GM19023 (cell line): ENCODE results near the gene RAB20.
A peak's percentile ranks its signal among the peaks of the same experiment; 100 is the strongest.
"Not testable (repeated sequence)": the region's sequence is repeated elsewhere in the genome, so short reads cannot be mapped to it uniquely, and the experiment has no call there.

Experiments used
- ATAC-seq: cut with Tn5 transposase; IDR thresholded peaks from one replicate; pipeline ENCODE4 v1.9.1; 2021; ENCODE audit warnings: mild to moderate bottlenecking, moderate library complexity; ENCODE audit not compliant: unreplicated experiment

Gene RAB20

GRCh38 chr13:110495376-110495775, 66.1 kb downstream of the RAB20 start:
- no peak for ATAC-seq

- no peak for ATAC-seq
These were observed 67.9 kb downstream of the RAB20 start for GRCh38 chr13:110493613-110494012.

- no peak for ATAC-seq
These were observed 68.6 kb downstream of the RAB20 start for GRCh38 chr13:110492679-110493593.

GRCh38 chr13:110491869-110492678, 69.4 kb downstream of the RAB20 start:
- no peak for ATAC-seq

- ATAC-seq, result no peak
These were observed 71.3 kb downstream of the RAB20 start for GRCh38 chr13:110490009-110490770.

GRCh38 chr13:110486880-110487279, 74.6 kb downstream of the RAB20 start:
- ATAC-seq, result not testable (repeated sequence)

GRCh38 chr13:110486061-110486715, 75.3 kb downstream of the RAB20 start:
- no peak for ATAC-seq

GRCh38 chr13:110485604-110486003, 75.9 kb downstream of the RAB20 start:
- ATAC-seq, result no peak

GRCh38 chr13:110484290-110485048, 77.1 kb downstream of the RAB20 start:
- ATAC-seq, result no peak

- no peak for ATAC-seq
These were observed 78.0 kb downstream of the RAB20 start for GRCh38 chr13:110483386-110483968.

- no peak for ATAC-seq
These were observed 81.4 kb downstream of the RAB20 start for GRCh38 chr13:110480161-110480560.

GRCh38 chr13:110479648-110480047, 81.9 kb downstream of the RAB20 start:
- ATAC-seq, result no peak

- no peak for ATAC-seq
These were observed 82.3 kb downstream of the RAB20 start for GRCh38 chr13:110479215-110479545.

GRCh38 chr13:110478405-110479214, 82.9 kb downstream of the RAB20 start:
- no peak for ATAC-seq

GRCh38 chr13:110477706-110478245, 83.7 kb downstream of the RAB20 start:
- ATAC-seq, result no peak

- ATAC-seq, result no peak
These were observed 85.3 kb downstream of the RAB20 start for GRCh38 chr13:110476220-110476617.

- peak; percentile 33 for ATAC-seq
These were observed 85.8 kb downstream of the RAB20 start for GRCh38 chr13:110475550-110476219.

GRCh38 chr13:110475117-110475516, 86.4 kb downstream of the RAB20 start:
- no peak for ATAC-seq
